Lung (tissue), 12 donors: Measurements from ENCODE around the gene RER1. TPM values are rescaled to one million over a fixed set of nuclear protein-coding genes. Genes with fewer than 3 reads are reported as not detected.

ENCODE experiments used
- ATAC-seq: fragments of 200-7000 bp; cut with Tn5 transposase; one replicate; pipeline ENCODE4 v1.9.1; 2020; ENCODE audit warnings: moderate number of reproducible peaks; ENCODE audit not compliant: insufficient read depth, low FRiP score
- DNase-seq, 3 donors: peaks; one replicate each; pipeline ENCODE4 v3.0.0-alpha.2; 2013 to 2017
- H3K27ac ChIP-seq, 2 donors: one replicate each; pipeline ENCODE4 v1.5.1; 2013; ENCODE audit warnings: mild to moderate bottlenecking in 2 of 2, moderate library complexity in 2 of 2, control low read depth in 1 of 2, inconsistent platforms in 1 of 2, low read depth in 1 of 2, low read length in 1 of 2
- H3K27me3 ChIP-seq, 3 donors: one replicate each; pipeline ENCODE4 v1.5.1; 2013; ENCODE audit warnings: low read length in 2 of 3; ENCODE audit not compliant: control insufficient read depth in 3 of 3, insufficient read depth in 3 of 3
- H3K36me3 ChIP-seq, 4 donors: one replicate each; pipeline ENCODE4 v1.5.1; 2013; ENCODE audit warnings: low read length in 4 of 4, mild to moderate bottlenecking in 1 of 4, moderate library complexity in 1 of 4; ENCODE audit not compliant: control insufficient read depth in 4 of 4, insufficient read depth in 4 of 4
- H3K4me1 ChIP-seq, 5 donors: one replicate each; pipeline ENCODE4 v1.5.1; 2013; ENCODE audit warnings: low read length in 5 of 5, mild to moderate bottlenecking in 2 of 5, moderate library complexity in 1 of 5; ENCODE audit not compliant: control insufficient read depth in 5 of 5, insufficient read depth in 5 of 5
- H3K4me3 ChIP-seq: one replicate; pipeline ENCODE4 v1.5.1; 2013; ENCODE audit warnings: mild to moderate bottlenecking, control low read depth, moderate library complexity
- H3K9ac ChIP-seq, 2 donors: one replicate each; pipeline ENCODE4 v1.5.1; 2013; ENCODE audit warnings: low read length in 2 of 2, control low read depth in 1 of 2; ENCODE audit not compliant: insufficient read depth in 1 of 2
- H3K9me3 ChIP-seq, 4 donors: one replicate each; pipeline ENCODE4 v1.5.1; 2013; ENCODE audit warnings: low read length in 3 of 4, mild to moderate bottlenecking in 1 of 4, moderate library complexity in 1 of 4; ENCODE audit not compliant: control insufficient read depth in 4 of 4, insufficient read depth in 3 of 4
- CTCF ChIP-seq: IDR thresholded peaks from 2 replicates; pipeline ENCODE4 v1.5.1; 2012; ENCODE audit warnings: mild to moderate bottlenecking; ENCODE audit errors: control extremely low read depth, extremely low read depth
- WGBS, 2 donors: extraction: QIAGEN DNeasy Blood & Tissue Kit; methylation state at CpG; one replicate each; pipeline ENCODE4 v1.1.7; 2013; 5-methylcytosine and 5-hydroxymethylcytosine counted together
- polyA plus RNA-seq, 2 donors: library from polyadenylated mRNA; stranded (reverse); fragments of 200-250 nt; gene quantifications; one replicate each; pipeline ENCODE4 v1.2.1, GENCODE V29; 2013
- total RNA-seq, 2 donors: library from RNA; depleted of rRNA in 1 of 2; stranded (reverse); fragments of >200 nt in 1 of 2; gene quantifications; one replicate each; pipeline ENCODE4 v1.2.1, GENCODE V29; 2014 to 2021
- donor health status: control.
- donor health status: control.
- donor health status: Bipolar disorder and iron deficiency.
- donor health status: healthy.
- donor health status: DM: yes; HTN: yes; CAD: no.

Gene RER1
- total and polyA plus RNA-seq, 4 donors = 71.7 to 134 (median 87.9) TPM

DNA sequence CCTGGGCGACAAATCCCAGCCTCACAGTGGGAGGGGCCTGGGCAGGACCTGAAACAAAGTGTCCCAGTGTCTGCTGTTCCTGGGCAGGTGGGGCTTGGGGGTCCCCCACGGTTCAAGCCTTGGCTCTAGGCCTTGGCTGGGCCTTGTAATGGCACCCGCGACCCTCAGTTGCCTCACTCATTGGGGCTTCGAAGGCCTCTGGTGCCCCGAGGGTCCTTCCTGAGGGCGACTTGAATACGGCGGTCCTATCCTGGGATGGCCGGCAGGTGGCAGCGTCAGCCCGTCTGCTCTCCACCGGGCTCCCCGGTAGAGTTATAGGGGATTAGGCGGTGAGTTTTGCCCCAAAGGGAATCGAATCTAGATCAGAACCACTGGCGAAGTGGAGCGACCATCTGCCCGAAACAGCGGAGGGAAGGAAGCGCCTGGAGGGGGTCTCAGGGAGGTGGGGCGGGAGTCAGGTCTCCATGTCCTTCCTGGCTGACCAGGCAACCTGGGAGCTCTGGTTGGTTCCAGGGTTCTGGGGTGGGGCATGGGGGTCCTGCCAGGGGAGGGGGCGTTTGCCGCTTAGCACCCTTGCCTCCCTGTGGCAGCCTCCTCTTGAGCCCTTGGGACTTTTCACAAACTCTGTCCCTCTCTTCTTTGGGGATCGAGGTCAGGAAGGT is 22.8 kb downstream of the RER1 start:
- peak; percentile 75 to 85 (median 75) for DNase-seq
- WGBS, 2 donors = 3 to 4% methylated on average over 25 of the region's 25 CpGs
- H3K4me3 ChIP-seq = no peak overlapping the region
- H3K9ac ChIP-seq = no peak overlapping the region
- no peaks in the 10 kb centered on the region for H3K27me3 ChIP-seq
- H3K4me1 ChIP-seq = peaks cover 0 to 27% (median 12%) of the 10 kb centered on the region in 5 donors
- no peaks in the 10 kb centered on the region for H3K9me3 ChIP-seq
- peak; percentile 86 for TF ChIP-seq CTCF
- no peak for ATAC-seq
- no peak overlapping the region for H3K27ac ChIP-seq
- peaks cover 0 to 6% (median 3%) of the 10 kb centered on the region in 4 donors for H3K36me3 ChIP-seq

GRCh38 chr1:2415337-2415736 is 23.7 kb downstream of the RER1 start:
- no peak for DNase-seq
- no peak for TF ChIP-seq CTCF
- no peak overlapping the region for H3K9ac ChIP-seq
- no peak overlapping the region for H3K27ac ChIP-seq
- no peaks in the 10 kb centered on the region for H3K9me3 ChIP-seq
- no peak overlapping the region for H3K4me3 ChIP-seq
- no peak for ATAC-seq
- no peaks in the 10 kb centered on the region for H3K27me3 ChIP-seq
- peaks cover 0 to 27% (median 12%) of the 10 kb centered on the region in 5 donors for H3K4me1 ChIP-seq
- H3K36me3 ChIP-seq = peaks cover 0 to under 1% (median 0%) of the 10 kb centered on the region in 4 donors
- WGBS, 2 donors = 66 to 72% methylated on average over 11 of the region's 11 CpGs

GRCh38 chr1:2415801-2416208 is 24.2 kb downstream of the RER1 start:
- Histone ChIP-seq H3K4me1 (peaks cover 0 to 27% (median 12%) of the 10 kb centered on the region in 5 donors), H3K9me3 (no peaks in the 10 kb centered on the region), H3K9ac (no peak overlapping the region), H3K36me3 (no peaks in the 10 kb centered on the region), H3K4me3 (no peak overlapping the region), H3K27ac (no peak overlapping the region), H3K27me3 (no peaks in the 10 kb centered on the region)
- DNase-seq (peak in 1 of 3 donors; percentile 32), ATAC-seq (no peak)
- 23 to 34% methylated on average over 19 of the region's 19 CpGs for WGBS, 2 donors
- TF ChIP-seq CTCF = no peak
